Ishikawa (cell line): ENCODE results near the gene PDZRN3.

Experiments used
- CEBPB ChIP-seq: IDR thresholded peaks from 2 replicates; pipeline ENCODE4 v1.6.1; 2012
- CREB1 ChIP-seq: IDR thresholded peaks from 2 replicates; pipeline ENCODE4 v1.6.1; 2012; ENCODE audit warnings: low read depth
- EP300 ChIP-seq: IDR thresholded peaks from 2 replicates; pipeline ENCODE4 v1.6.1; 2012; ENCODE audit warnings: borderline replicate concordance
- FOXM1 ChIP-seq: IDR thresholded peaks from 2 replicates; pipeline ENCODE4 v1.6.1; 2012; ENCODE audit warnings: low read depth, borderline replicate concordance
- MAX ChIP-seq: IDR thresholded peaks from 2 replicates; pipeline ENCODE4 v1.6.1; 2012
- NFIC ChIP-seq: IDR thresholded peaks from 2 replicates; pipeline ENCODE4 v1.6.1; 2012
- RAD21 ChIP-seq: IDR thresholded peaks from 2 replicates; pipeline ENCODE4 v1.6.1; 2012; ENCODE audit warnings: low read depth
- REST ChIP-seq: IDR thresholded peaks from 2 replicates; pipeline ENCODE4 v1.6.1; 2012; ENCODE audit warnings: low read depth, mild to moderate bottlenecking
- TAF1 ChIP-seq: IDR thresholded peaks from 2 replicates; pipeline ENCODE4 v1.6.1; 2012; ENCODE audit warnings: low read depth, mild to moderate bottlenecking
- TCF12 ChIP-seq: IDR thresholded peaks from 2 replicates; pipeline ENCODE4 v1.6.1; 2012; ENCODE audit warnings: low read depth
- TEAD4 ChIP-seq: IDR thresholded peaks from 2 replicates; pipeline ENCODE4 v1.6.1; 2012
- USF1 ChIP-seq: IDR thresholded peaks from 2 replicates; pipeline ENCODE4 v1.6.1; 2012
- YY1 ChIP-seq: IDR thresholded peaks from 2 replicates; pipeline ENCODE4 v1.6.1; 2012; ENCODE audit warnings: low read depth
- ZBTB7A ChIP-seq: IDR thresholded peaks from 2 replicates; pipeline ENCODE4 v1.6.1; 2012; ENCODE audit warnings: low read depth

PDZRN3 gene

GRCh38 chr3:73349657-73350056 lies 275.1 kb downstream of the PDZRN3 start:
- no peak for TF ChIP-seq TAF1
- TF ChIP-seq RAD21, result no peak
- TF ChIP-seq REST, result no peak
- no peak for TF ChIP-seq TCF12
- TF ChIP-seq NFIC, result no peak
- no peak for TF ChIP-seq CREB1
- no peak for TF ChIP-seq EP300
- TF ChIP-seq YY1, result no peak

GRCh38 chr3:73342077-73342476 lies 282.7 kb downstream of the PDZRN3 start:
- TF ChIP-seq REST (no peak), TAF1 (no peak), YY1 (no peak), TCF12 (no peak)

GRCh38 chr3:73341272-73341935 lies 283.3 kb downstream of the PDZRN3 start:
- no peak for TF ChIP-seq TAF1
- TF ChIP-seq CREB1, result no peak
- TF ChIP-seq MAX, result no peak
- no peak for TF ChIP-seq RAD21
- no peak for TF ChIP-seq YY1
- TF ChIP-seq REST, result no peak
- TF ChIP-seq FOXM1, result no peak
- TF ChIP-seq EP300, result no peak
- no peak for TF ChIP-seq USF1
- no peak for TF ChIP-seq TEAD4
- no peak for TF ChIP-seq CEBPB
- no peak for TF ChIP-seq NFIC
- TF ChIP-seq ZBTB7A, result no peak

- TF ChIP-seq REST (no peak), TCF12 (no peak), ZBTB7A (no peak), CEBPB (no peak), FOXM1 (no peak), EP300 (no peak), CREB1 (no peak)
Measured at GRCh38 chr3:73332558-73332957, 292.2 kb downstream of the PDZRN3 start.
